NOMO-1 treated with DMSO at 0.1 percent for 48 hours (cell line): Measurements from ENCODE around the gene GRB7.
"Not testable (repeated sequence)": the region's sequence is repeated elsewhere in the genome, so short reads cannot be mapped to it uniquely, and the experiment has no call there.

ENCODE experiments used
- DNase-seq: peaks from one replicate; lab custom pipeline; 2025; ENCODE audit not compliant: unreplicated experiment; lab: John Stamatoyannopoulos, UW

Gene GRB7

GRCh38 chr17:39730095-39730921 is 7.4 kb upstream of the GRB7 start, which contains the start of gene MIEN1:
Gene MIEN1 (minus strand): TSS chr17:39730532. CDS start chr17:39730495, 37 bp downstream.
- DNase-seq = peak; percentile 69

DNA sequence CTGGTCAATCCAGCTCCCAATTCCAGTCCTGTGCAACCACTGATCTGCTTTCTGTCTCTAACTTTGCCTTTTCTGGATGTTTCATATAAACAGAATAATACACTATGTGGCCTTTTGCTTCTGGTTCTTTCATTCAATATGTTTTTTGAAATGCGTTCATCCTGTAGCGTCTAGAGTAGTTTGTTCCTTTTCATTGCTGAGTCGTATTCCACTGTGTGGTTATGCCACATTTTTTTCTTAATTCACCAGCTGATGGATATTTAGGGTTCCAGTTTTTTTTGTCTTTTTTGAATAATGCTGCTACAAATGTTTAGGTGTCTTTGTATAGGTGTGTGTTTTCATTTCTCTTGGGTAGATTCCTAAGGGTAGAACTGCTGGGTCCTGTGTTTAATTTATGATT is 5.2 kb upstream of the GRB7 start:
- no peak for DNase-seq

GRCh38 chr17:39735882-39736281 is 1.9 kb upstream of the GRB7 start:
- DNase-seq = no peak

GRCh38 chr17:39736319-39737165 is 1.2 kb upstream of the GRB7 start:
- no peak for DNase-seq

GRCh38 chr17:39737206-39737759 is 455 bp upstream of the GRB7 start:
- no peak for DNase-seq

DNA sequence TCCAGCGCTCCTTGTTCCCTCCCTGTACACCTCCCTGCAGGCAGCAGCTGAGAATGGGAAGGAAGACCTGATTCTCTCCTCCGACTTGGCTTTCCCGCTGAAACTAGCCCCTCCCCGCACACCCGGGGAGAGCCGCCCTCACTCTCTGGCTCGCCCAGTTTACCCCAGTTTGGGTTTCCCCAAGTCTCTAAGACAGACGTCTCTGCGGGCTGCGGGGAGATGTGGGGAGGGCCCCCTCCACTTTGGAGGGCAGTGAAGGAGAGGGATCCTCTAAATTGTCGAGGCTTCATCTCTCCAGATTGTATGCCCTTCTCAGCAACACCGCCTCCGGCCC is 797 bp downstream of the GRB7 start:
- no peak for DNase-seq

DNA sequence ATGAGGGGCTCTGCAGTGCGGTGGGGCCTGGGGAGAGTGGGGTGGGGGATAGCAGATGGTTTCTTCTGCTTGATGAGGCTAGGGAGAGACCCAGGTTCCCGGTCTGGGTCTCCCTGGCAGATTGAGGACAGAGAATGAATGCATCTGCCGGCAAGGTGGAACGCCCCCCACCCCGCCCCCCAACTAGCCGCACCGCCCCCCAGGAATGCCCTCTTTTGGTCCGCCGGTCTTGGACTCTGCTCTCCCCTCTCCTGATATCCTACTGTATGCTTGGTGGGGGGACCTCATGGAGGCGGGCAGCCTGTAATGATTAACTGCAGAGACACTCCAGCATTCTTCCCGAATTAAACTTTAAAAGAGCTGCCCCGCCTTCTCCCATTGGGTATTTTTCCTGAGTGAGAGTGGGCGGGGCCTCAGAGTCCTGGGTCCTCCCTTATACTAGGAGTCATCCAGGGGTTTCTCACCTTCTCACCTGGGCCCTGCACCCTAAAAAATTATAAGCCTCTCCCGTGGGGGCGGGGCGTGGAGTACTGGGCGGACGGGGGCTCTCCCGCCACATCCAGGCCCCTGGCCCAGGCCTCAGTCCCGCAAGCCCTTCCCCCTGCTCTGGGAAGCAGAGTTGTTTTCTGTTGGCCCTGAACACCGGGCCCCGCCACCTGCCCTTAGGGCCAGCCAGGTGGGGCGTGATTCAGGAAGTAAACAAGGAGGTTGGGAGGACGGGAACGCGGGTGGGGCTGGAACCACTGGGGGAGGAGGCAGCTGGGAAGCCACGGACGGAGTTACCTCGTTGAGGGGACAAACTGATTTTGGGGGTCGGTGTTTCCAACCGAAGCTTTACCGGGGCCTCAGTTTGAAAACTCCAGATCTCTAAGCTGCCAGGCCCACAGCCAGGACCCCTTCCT is 1.5 kb downstream of the GRB7 start:
- no peak for DNase-seq

- no peak for DNase-seq
Observed at GRCh38 chr17:39739885-39740356, 2.2 kb downstream of the GRB7 start.

DNA sequence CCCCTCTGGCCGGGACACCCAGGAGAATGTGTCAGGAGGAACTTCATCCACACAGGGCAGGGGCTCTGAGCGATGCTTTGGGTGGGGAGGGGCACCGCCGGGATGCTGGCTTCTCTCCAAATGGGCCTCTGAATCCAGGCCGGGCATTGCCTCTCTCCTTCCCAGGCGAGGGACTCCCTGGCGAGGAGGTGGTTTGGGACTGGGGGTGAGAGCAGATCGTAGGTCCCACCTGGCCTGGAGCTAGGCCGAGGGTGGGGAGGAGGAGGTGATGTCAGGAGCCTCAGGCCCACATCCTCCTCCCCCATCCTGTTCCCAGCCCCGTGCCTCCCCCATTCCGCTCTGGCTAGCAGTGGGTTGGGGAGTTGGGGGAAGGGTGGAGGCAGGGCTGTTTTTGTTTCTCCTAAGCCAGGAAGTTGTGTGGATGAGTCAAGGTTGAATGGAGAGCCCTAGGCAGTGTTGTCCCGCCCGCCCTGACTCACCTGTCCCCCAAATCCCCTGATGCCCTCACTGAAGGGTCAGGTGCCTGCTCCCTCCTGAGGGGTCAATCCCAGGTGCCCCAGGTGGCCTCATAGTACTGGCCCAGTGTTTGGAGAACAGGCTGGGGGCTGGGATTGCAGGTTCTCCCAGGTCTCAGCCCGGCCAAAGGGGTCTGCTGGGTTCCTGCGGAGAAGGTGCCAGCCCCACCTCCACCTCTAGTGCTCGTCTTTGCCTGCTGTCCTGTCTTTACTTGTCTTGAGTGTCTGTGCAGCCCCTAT is 2.8 kb downstream of the GRB7 start:
- DNase-seq = no peak

GRCh38 chr17:39742126-39742855 is 4.6 kb downstream of the GRB7 start:
- DNase-seq = no peak

DNA sequence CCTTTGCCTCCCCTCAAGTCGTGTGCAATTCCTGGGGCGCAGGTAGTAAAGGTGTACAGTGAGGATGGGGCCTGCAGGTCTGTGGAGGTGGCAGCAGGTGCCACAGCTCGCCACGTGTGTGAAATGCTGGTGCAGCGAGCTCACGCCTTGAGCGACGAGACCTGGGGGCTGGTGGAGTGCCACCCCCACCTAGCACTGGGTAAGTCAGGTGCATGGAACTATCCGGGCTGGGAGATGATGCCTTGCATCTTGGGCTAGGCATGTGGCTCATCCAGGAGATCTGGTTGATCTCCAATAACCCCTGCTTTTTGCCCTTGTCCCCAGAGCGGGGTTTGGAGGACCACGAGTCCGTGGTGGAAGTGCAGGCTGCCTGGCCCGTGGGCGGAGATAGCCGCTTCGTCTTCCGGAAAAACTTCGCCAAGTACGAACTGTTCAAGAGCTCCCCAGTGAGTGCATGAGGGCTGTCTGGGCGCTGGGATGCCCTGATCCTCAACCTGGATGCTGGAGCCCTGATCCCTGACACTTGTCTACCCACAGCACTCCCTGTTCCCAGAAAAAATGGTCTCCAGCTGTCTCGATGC is 5.2 kb downstream of the GRB7 start:
- DNase-seq = no peak

- no peak for DNase-seq
Observed at GRCh38 chr17:39744075-39744835, 6.5 kb downstream of the GRB7 start.

DNA sequence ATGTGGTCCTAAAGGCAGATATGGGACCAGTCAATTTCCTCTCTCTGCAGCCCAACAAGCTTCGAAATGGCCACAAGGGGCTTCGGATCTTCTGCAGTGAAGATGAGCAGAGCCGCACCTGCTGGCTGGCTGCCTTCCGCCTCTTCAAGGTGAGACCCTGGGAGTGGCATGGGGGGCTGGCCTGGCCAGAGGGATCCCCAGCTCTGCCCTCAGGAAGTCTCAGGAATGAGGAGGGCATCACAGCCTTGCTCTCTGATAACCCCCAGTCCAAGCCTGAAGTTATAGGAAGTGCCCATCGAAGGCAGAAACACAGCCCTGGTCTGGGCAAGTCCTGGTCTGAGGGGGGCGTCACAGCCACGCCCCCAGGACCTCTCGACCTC is 7.1 kb downstream of the GRB7 start:
- DNase-seq = no peak

GRCh38 chr17:39745335-39746144 is 7.8 kb downstream of the GRB7 start:
- no peak for DNase-seq

GRCh38 chr17:39746145-39746461 is 8.4 kb downstream of the GRB7 start:
- DNase-seq = no peak

GRCh38 chr17:39747745-39748144 is 10.0 kb downstream of the GRB7 start:
- DNase-seq = no peak

DNA sequence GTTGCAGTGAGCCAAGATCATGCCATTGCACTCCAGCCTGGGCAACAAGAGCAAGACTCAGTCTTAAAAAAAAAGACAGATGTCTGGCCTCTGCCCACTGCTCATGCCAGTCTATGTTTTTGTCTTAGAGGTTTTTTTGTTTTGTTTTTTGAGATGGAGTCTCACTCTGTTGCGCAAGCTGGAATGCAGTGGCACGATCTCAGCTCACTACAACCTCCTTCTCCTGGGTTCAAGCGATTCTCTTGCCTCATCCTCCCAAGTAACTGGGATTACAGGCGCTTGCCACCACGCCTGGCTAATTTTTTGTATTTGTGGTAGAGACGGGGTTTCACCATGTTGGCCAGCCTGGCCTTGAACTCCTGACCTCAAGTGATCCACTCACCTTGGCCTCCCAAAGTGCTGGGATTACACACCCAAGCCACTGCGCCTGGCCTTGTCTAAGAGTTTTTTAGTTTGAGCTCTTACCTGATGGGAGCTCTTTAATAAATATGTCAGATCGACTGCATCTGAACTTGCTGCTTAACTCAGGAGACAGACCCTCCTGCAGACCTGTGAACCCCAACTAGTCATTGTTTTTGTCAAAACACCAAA is 10.8 kb downstream of the GRB7 start:
- DNase-seq = not testable (repeated sequence)
